DND-41 (cell line): ENCODE measurements around the gene NUBP2.

Experiments used
- ATAC-seq: fragments of 200-7000 bp; cut with Tn5 transposase; 3 replicates; pipeline ENCODE4 v1.9.1; 2021; ENCODE audit warnings: low read depth; ENCODE audit not compliant: insufficient read depth
- DNase-seq: peaks from one replicate; pipeline ENCODE4 v3.0.0-alpha.2; 2020
- H2AFZ ChIP-seq: 2 replicates; pipeline ENCODE4 v1.6.0; 2012; ENCODE audit warnings: low read depth, low read length
- H3K27ac ChIP-seq: 2 replicates; pipeline ENCODE4 v1.5.1; 2012; ENCODE audit warnings: low read length, inconsistent platforms
- H3K27me3 ChIP-seq: fragments of 200-600 bp; sonication (generic); 2 replicates; pipeline ENCODE4 v1.6.0; 2012; ENCODE audit warnings: low read length, mild to moderate bottlenecking, inconsistent platforms; ENCODE audit not compliant: insufficient read depth, poor library complexity
- H3K36me3 ChIP-seq: 2 replicates; pipeline ENCODE4 v1.5.1; 2012; ENCODE audit warnings: low read length, inconsistent platforms; ENCODE audit not compliant: insufficient read depth
- H3K4me1 ChIP-seq: 2 replicates; pipeline ENCODE4 v1.5.1; 2012; ENCODE audit warnings: mild to moderate bottlenecking, low read length; ENCODE audit not compliant: insufficient read depth
- H3K4me2 ChIP-seq: 2 replicates; pipeline ENCODE4 v1.6.0; 2012; ENCODE audit warnings: mild to moderate bottlenecking, moderate library complexity, low read length, inconsistent platforms; ENCODE audit not compliant: insufficient read depth
- H3K4me3 ChIP-seq, 2 experiments: fragments of 200-600 bp in 1 of 2; shearing (Covaris generic) in 1 of 2; 2 replicates each; pipeline ENCODE4 v1.5.1; 2012 to 2016; ENCODE audit warnings: inconsistent platforms in 2 of 2, low read length in 2 of 2, mild to moderate bottlenecking in 2 of 2, low read depth in 1 of 2, moderate library complexity in 1 of 2
- H3K79me2 ChIP-seq: 2 replicates; pipeline ENCODE4 v1.6.0; 2012; ENCODE audit warnings: low read length, inconsistent platforms; ENCODE audit not compliant: insufficient read depth
- H3K9ac ChIP-seq: 2 replicates; pipeline ENCODE4 v1.6.0; 2012; ENCODE audit warnings: low read depth, mild to moderate bottlenecking, inconsistent platforms, low read length, moderate library complexity
- H3K9me3 ChIP-seq: 2 replicates; pipeline ENCODE4 v1.5.1; 2012; ENCODE audit warnings: low read length, moderate library complexity, mild to moderate bottlenecking, inconsistent platforms; ENCODE audit not compliant: insufficient read depth, severe bottlenecking
- H4K20me1 ChIP-seq: 2 replicates; pipeline ENCODE4 v1.6.0; 2012; ENCODE audit warnings: low read length; ENCODE audit not compliant: insufficient read depth
- CTCF ChIP-seq: IDR thresholded peaks from 2 replicates; pipeline ENCODE4 v1.5.1; 2012; ENCODE audit warnings: borderline replicate concordance, low read length, moderate library complexity, mild to moderate bottlenecking; ENCODE audit not compliant: poor library complexity, severe bottlenecking; ENCODE audit errors: extremely low read depth
- EZH2 ChIP-seq: IDR thresholded peaks from 3 replicates; pipeline ENCODE4 v1.6.1; 2012; ENCODE audit warnings: borderline replicate concordance, low read depth, mild to moderate bottlenecking, moderate library complexity, low read length, inconsistent platforms; ENCODE audit not compliant: severe bottlenecking

Gene NUBP2

GRCh38 chr16:1820096-1820945 is 37.6 kb downstream of the NUBP2 start:
- H3K4me1 ChIP-seq, result peaks cover 16% of the 10 kb centered on the region
- H3K4me3 ChIP-seq, result no peak overlapping the region
- H4K20me1 ChIP-seq, result peaks cover 15% of the 10 kb centered on the region
- no peak overlapping the region for H3K27ac ChIP-seq
- H3K9me3 ChIP-seq, result no peaks in the 10 kb centered on the region
- TF ChIP-seq EZH2, result no peak
- TF ChIP-seq CTCF, result no peak
- peaks cover 23% of the 10 kb centered on the region for H3K79me2 ChIP-seq
- H3K9ac ChIP-seq, result no peak overlapping the region
- H2AFZ ChIP-seq, result no peak overlapping the region
- ATAC-seq (no peak), DNase-seq (no peak)
- peaks cover 67% of the 10 kb centered on the region for H3K36me3 ChIP-seq
- H3K4me2 ChIP-seq, result no peak overlapping the region
- H3K27me3 ChIP-seq, result no peaks in the 10 kb centered on the region

- no peak overlapping the region for H3K27ac ChIP-seq
- no peak for ATAC-seq
Observed at GRCh38 chr16:1820946-1821290, 38.2 kb downstream of the NUBP2 start.

GRCh38 chr16:1821861-1822611 is 39.3 kb downstream of the NUBP2 start:
- H4K20me1 ChIP-seq, result peaks cover 22% of the 10 kb centered on the region
- DNase-seq, result no peak
- peaks cover 23% of the 10 kb centered on the region for H3K4me1 ChIP-seq

More at GRCh38 chr16:1820946-1821290, 38.2 kb downstream of the NUBP2 start:
- no peak for DNase-seq
- peaks cover 21% of the 10 kb centered on the region for H4K20me1 ChIP-seq
- H3K9me3 ChIP-seq, result no peaks in the 10 kb centered on the region
- no peak overlapping the region for H3K4me2 ChIP-seq
- H3K9ac ChIP-seq, result no peak overlapping the region
- no peak overlapping the region for H3K4me3 ChIP-seq
- no peak for TF ChIP-seq EZH2
- TF ChIP-seq CTCF, result no peak
- peaks cover 64% of the 10 kb centered on the region for H3K36me3 ChIP-seq
- peaks cover 22% of the 10 kb centered on the region for H3K4me1 ChIP-seq
- H3K79me2 ChIP-seq, result peaks cover 29% of the 10 kb centered on the region
- no peaks in the 10 kb centered on the region for H3K27me3 ChIP-seq
- no peak overlapping the region for H2AFZ ChIP-seq

More at GRCh38 chr16:1821861-1822611, 39.3 kb downstream of the NUBP2 start:
- no peak overlapping the region for H3K4me3 ChIP-seq
- peaks cover 55% of the 10 kb centered on the region for H3K36me3 ChIP-seq
- H3K27me3 ChIP-seq, result no peaks in the 10 kb centered on the region
- no peak overlapping the region for H3K9ac ChIP-seq
- no peak overlapping the region for H2AFZ ChIP-seq
- TF ChIP-seq CTCF (no peak), EZH2 (no peak)
- no peaks in the 10 kb centered on the region for H3K9me3 ChIP-seq
- H3K4me2 ChIP-seq, result no peak overlapping the region
- no peak for ATAC-seq
- peaks cover 33% of the 10 kb centered on the region for H3K79me2 ChIP-seq
- H3K27ac ChIP-seq, result no peak overlapping the region
